Measurements from ENCODE around the gene PSG11.
"Not testable (repeated sequence)": the region's sequence is repeated elsewhere in the genome, so short reads cannot be mapped to it uniquely, and the experiment has no call there.

Gene PSG11

GRCh38 chr19:43026369-43026768 is at the start of gene PSG11:
Gene PSG11, minus strand, starts transcription at chr19:43026469. Its CDS starts 97 bp downstream, at chr19:43026372.
- not testable (repeated sequence) for H3K27ac Mint-ChIP-seq; H3K4me1 Mint-ChIP-seq; ATAC-seq; H3K9me3 Mint-ChIP-seq; H3K36me3 Mint-ChIP-seq; DNase-seq (ENCODE audit: low spot score in 2 of 2); H3K4me3 Mint-ChIP-seq

- not testable (repeated sequence) for H3K27ac Mint-ChIP-seq; H3K36me3 Mint-ChIP-seq; H3K4me3 Mint-ChIP-seq; H3K9me3 Mint-ChIP-seq; H3K4me1 Mint-ChIP-seq; ATAC-seq; DNase-seq (ENCODE audit: low spot score in 2 of 2)
Observed at GRCh38 chr19:43062418-43062817, 36.1 kb upstream of the PSG11 start.

GRCh38 chr19:43061326-43061725 is 35.1 kb upstream of the PSG11 start:
- not testable (repeated sequence) for H3K27ac Mint-ChIP-seq; H3K9me3 Mint-ChIP-seq; H3K4me1 Mint-ChIP-seq; H3K4me3 Mint-ChIP-seq; H3K36me3 Mint-ChIP-seq; ATAC-seq; DNase-seq (ENCODE audit: low spot score in 2 of 2)

GRCh38 chr19:43060254-43060653 is 34.0 kb upstream of the PSG11 start:
- not testable (repeated sequence) for H3K27ac Mint-ChIP-seq; ATAC-seq; H3K9me3 Mint-ChIP-seq; H3K4me1 Mint-ChIP-seq; H3K4me3 Mint-ChIP-seq; H3K36me3 Mint-ChIP-seq; DNase-seq (ENCODE audit: low spot score in 2 of 2)

- not testable (repeated sequence) for DNase-seq (ENCODE audit: low spot score in 2 of 2); H3K27ac Mint-ChIP-seq; H3K36me3 Mint-ChIP-seq; H3K9me3 Mint-ChIP-seq; ATAC-seq; H3K4me3 Mint-ChIP-seq; H3K4me1 Mint-ChIP-seq
Observed at GRCh38 chr19:43059482-43059881, 33.2 kb upstream of the PSG11 start.

GRCh38 chr19:43058440-43058839 is 32.2 kb upstream of the PSG11 start:
- ATAC-seq; H3K36me3 Mint-ChIP-seq; H3K4me1 Mint-ChIP-seq; H3K27ac Mint-ChIP-seq; H3K9me3 Mint-ChIP-seq; DNase-seq (ENCODE audit: low spot score in 2 of 2); H3K4me3 Mint-ChIP-seq: not testable (repeated sequence)

- not testable (repeated sequence) for ATAC-seq; H3K36me3 Mint-ChIP-seq; H3K9me3 Mint-ChIP-seq; H3K4me1 Mint-ChIP-seq; H3K27ac Mint-ChIP-seq; H3K4me3 Mint-ChIP-seq; DNase-seq (ENCODE audit: low spot score in 2 of 2)
Observed at GRCh38 chr19:43047966-43048365, 21.7 kb upstream of the PSG11 start.

GRCh38 chr19:43046578-43046977 is 20.3 kb upstream of the PSG11 start:
- H3K36me3 Mint-ChIP-seq; H3K27ac Mint-ChIP-seq; DNase-seq (ENCODE audit: low spot score in 2 of 2); H3K9me3 Mint-ChIP-seq; ATAC-seq; H3K4me1 Mint-ChIP-seq; H3K4me3 Mint-ChIP-seq: not testable (repeated sequence)

GRCh38 chr19:43043492-43044180 is 17.4 kb upstream of the PSG11 start:
- H3K4me3 Mint-ChIP-seq; DNase-seq (ENCODE audit: low spot score in 2 of 2); H3K36me3 Mint-ChIP-seq; H3K9me3 Mint-ChIP-seq; ATAC-seq; H3K4me1 Mint-ChIP-seq; H3K27ac Mint-ChIP-seq: not testable (repeated sequence)

GRCh38 chr19:43031645-43032044 is 5.4 kb upstream of the PSG11 start:
- ATAC-seq; H3K9me3 Mint-ChIP-seq; H3K4me3 Mint-ChIP-seq; H3K36me3 Mint-ChIP-seq; DNase-seq (ENCODE audit: low spot score in 2 of 2); H3K27ac Mint-ChIP-seq; H3K4me1 Mint-ChIP-seq: not testable (repeated sequence)

- DNase-seq (ENCODE audit: low spot score in 2 of 2) (no peak), ATAC-seq (no peak)
- Mint-ChIP-seq H3K9me3 (no peaks in the 10 kb centered on the region), H3K4me3 (no peak overlapping the region), H3K27ac (no peak overlapping the region), H3K36me3 (no peaks in the 10 kb centered on the region), H3K4me1 (no peaks in the 10 kb centered on the region)
Observed at GRCh38 chr19:43028866-43029265, 2.6 kb upstream of the PSG11 start.

- H3K9me3 Mint-ChIP-seq; H3K36me3 Mint-ChIP-seq; H3K27ac Mint-ChIP-seq; DNase-seq (ENCODE audit: low spot score in 2 of 2); ATAC-seq; H3K4me1 Mint-ChIP-seq; H3K4me3 Mint-ChIP-seq: not testable (repeated sequence)
Observed at GRCh38 chr19:43027985-43028384, 1.7 kb upstream of the PSG11 start.

- not testable (repeated sequence) for DNase-seq (ENCODE audit: low spot score in 2 of 2); H3K4me1 Mint-ChIP-seq; H3K4me3 Mint-ChIP-seq; ATAC-seq; H3K9me3 Mint-ChIP-seq; H3K27ac Mint-ChIP-seq; H3K36me3 Mint-ChIP-seq
Observed at GRCh38 chr19:43027061-43027460, 792 bp upstream of the PSG11 start.

GRCh38 chr19:43022098-43022497 is 4.2 kb downstream of the PSG11 start:
- not testable (repeated sequence) for H3K4me3 Mint-ChIP-seq; H3K4me1 Mint-ChIP-seq; H3K9me3 Mint-ChIP-seq; ATAC-seq; H3K36me3 Mint-ChIP-seq; H3K27ac Mint-ChIP-seq; DNase-seq (ENCODE audit: low spot score in 2 of 2)

GRCh38 chr19:43021629-43022028 is 4.6 kb downstream of the PSG11 start:
- not testable (repeated sequence) for H3K9me3 Mint-ChIP-seq; H3K27ac Mint-ChIP-seq; DNase-seq (ENCODE audit: low spot score in 2 of 2); H3K4me1 Mint-ChIP-seq; H3K36me3 Mint-ChIP-seq; ATAC-seq; H3K4me3 Mint-ChIP-seq

- H3K36me3 Mint-ChIP-seq; H3K27ac Mint-ChIP-seq; DNase-seq (ENCODE audit: low spot score in 2 of 2); H3K4me1 Mint-ChIP-seq; H3K9me3 Mint-ChIP-seq; ATAC-seq; H3K4me3 Mint-ChIP-seq: not testable (repeated sequence)
Observed at GRCh38 chr19:43019588-43019987, 6.7 kb downstream of the PSG11 start.

Data from stimulated activated effector memory CD8-positive, alpha-beta T cell treated with anti-CD3 and anti-CD28 coated beads, Interleukin-12 subunit alpha, Interleukin-12 subunit beta, amount 100 ng/mL, for 72 hours (primary cell).